GM21825 (cell line): ENCODE results near the gene DYNC1H1.
A peak's percentile ranks its signal among the peaks of the same experiment; 100 is the strongest.
"Not testable (repeated sequence)": the region's sequence is repeated elsewhere in the genome, so short reads cannot be mapped to it uniquely, and the experiment has no call there.

Source experiments
- ATAC-seq: cut with Tn5 transposase; IDR thresholded peaks from one replicate; pipeline ENCODE4 v1.9.1; 2021; ENCODE audit warnings: mild to moderate bottlenecking, moderate library complexity; ENCODE audit not compliant: unreplicated experiment

The DYNC1H1 gene

DNA sequence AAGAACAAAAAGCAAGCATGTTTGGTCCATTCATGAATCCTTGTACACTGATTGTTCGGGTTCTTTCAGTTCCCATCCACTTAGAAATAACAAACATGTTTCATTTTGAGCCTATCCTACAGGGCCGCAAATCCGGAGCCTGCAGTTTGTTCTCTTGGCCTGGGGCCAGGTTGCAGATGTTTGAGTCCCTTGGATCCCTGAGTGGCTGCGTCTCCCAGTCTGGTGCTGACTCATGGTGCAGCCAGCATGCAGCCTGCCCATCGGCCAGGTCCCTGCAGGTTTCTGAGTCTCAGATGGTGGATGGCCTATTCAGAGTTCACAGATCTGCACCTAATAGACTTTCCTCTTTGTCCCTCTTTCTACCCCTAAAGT, 1.9 kb upstream of the DYNC1H1 start:
- no peak for ATAC-seq

DNA sequence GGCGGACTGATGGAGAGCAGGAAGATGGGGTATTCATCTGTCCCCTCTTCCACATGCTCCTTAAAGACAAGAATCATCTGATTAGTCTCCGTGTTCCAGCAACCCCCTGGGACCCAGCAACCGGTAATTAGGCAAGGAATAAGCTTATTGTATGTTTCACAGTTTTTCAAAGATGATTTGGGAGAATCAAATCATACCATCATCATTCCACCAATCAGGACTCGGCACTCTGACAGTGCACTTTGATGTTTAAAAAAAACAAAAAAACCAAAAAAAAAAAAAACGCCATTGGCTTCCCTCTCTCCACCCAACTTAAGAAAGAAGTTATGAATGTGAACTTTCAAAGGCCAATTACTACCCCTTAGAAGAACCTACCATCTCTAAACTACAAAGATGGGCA, 1.3 kb upstream of the DYNC1H1 start:
- no peak for ATAC-seq

DNA sequence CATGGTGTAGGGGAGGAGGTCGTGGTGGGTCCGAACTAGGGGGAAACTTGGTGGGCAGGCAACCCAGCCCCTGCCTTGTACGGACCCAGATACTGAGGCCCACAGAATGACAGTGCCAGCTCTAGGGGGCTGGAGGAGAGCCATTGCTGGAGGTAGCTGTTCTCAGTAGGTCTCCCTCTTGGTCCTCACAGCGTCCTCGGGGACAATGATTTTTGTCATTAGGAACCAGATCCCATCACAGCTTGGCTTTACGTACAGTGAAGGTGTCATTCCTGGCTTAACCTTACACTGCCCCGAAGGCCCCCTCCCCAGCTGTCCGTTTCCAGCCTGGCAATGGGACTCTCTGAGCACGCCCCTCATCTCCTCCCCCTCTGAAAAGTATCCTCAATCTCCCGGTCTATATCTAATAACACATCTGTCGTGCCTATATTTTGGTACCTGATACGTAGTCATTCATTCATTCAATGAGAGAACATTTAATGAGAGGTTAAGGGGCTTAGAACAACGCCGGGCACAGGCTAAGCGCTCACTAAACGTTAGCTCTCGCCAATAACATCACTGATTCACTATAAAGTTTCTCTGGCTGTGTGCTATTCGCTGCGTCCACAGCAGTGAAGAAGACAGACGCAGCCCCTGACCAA, 597 bp upstream of the DYNC1H1 start:
- ATAC-seq: no peak

DNA sequence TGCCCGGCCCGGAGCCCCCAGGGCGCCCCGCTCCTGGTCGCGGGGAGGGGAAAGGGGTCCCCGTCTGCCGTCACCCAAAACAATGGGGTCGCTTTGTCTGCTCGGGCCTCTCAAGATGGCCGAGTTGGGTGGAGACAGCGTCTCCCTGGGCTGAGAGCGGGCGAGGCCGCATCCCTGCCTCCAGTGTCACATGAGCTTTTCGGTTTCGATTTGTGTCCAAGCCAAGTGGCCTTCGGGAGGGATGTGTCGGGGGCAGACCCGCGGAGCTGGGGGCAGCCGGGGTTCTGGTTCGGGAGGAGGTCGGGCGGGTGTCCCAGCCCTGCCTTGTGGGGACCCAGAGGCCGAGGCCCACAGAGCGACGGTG, 790 bp downstream of the DYNC1H1 start:
- peak; percentile 31 for ATAC-seq

DNA sequence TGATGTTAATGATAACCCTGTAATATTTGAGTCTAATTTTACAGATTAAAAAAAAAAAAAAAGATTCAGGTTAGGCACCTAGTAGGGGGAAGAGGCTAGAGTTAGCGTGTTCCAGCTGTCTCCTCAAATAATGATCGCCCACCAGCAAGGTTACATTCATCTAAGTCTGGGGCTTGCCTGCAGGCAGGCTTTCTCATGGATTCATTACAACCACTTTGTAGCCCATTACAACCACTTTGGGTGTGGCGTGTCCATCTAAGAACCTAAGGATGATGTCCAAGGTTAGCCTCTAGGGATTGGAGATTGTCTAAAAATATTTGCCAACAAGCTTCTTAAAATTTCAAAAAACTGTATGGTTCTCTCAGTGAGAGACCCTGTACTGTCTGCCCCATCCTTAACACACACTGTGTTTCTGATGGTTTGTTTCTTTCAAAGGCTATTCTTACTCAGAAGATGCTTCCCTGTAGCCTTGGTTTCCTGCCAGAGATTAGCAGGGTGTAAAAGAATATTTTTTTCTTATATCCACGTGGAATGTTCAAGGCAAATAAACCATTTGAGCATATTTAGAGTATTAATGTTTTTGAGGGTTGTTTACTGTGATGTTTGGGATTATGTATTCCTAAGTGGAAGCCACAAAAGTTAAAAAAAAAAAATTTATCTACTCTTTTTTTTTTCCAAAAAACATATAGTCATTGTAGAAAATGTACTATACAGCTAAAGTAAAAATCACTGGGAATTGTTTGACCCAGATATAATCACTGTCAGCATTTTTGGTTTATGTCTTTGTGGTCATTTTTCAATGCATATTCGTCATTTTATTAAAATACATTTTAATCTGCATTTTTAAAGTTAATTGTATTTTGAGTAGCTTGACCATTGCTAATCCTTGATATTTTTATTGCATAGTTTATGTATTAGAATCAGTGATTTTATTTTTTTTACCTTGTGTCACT, 1.7 kb downstream of the DYNC1H1 start:
- ATAC-seq: no peak

DNA sequence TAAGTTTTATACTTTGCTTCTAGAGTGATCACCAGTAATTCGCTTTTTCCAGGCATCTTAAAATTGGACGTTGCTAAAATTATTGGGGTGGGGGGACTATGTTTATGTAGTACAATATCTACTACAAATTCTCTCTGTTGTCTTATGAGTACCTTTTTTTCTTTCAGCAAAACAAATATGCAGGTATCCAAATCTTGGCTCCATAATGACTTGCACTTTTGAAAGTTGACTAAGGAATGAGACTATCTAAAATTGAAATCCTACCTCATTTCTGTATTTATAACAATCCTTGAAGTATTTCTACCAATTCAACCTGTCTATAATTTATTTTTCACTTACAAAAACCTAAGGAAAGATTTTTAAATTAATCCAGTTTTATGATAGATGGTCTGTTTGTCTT, 2.4 kb downstream of the DYNC1H1 start:
- ATAC-seq: no peak

DNA sequence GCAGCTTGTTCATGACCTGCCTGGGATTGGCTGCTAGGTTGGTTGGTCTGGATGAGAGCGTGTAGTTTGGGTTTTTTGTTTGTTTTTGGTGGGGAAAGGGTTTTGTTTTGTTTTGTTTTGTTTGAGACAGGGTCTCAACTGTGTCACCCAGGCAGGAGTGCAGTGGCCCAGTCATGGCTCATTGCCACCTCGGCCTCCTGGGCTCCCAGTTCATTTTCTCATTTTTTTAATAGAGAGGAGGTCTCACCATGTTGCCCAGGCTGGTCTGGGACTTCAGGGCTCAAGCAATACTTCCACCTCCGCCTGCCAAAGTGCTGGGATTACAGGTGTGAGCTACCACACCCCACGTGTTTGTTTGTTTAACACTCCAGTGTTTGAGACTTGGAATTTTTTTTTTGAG, 3.8 kb downstream of the DYNC1H1 start:
- no peak for ATAC-seq

DNA sequence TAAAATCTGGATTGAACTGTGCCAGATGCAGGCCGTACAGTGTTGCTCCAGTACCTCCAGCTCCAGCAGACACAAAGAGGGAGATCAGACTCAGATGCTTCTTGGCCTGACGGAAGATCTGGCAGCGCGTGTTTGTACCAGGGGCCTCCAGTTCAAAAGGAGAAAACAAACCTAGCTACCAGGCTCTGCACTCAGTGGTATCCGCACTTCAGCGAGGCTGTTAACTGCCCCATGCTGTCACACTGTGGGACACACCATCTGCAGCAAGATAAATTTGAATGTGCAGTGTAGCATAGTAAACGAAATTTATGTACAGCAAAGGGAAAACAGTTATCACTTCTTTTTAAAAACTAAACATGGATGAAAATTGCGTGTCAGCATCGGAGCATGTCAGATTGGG, 5.1 kb downstream of the DYNC1H1 start:
- ATAC-seq: no peak

DNA sequence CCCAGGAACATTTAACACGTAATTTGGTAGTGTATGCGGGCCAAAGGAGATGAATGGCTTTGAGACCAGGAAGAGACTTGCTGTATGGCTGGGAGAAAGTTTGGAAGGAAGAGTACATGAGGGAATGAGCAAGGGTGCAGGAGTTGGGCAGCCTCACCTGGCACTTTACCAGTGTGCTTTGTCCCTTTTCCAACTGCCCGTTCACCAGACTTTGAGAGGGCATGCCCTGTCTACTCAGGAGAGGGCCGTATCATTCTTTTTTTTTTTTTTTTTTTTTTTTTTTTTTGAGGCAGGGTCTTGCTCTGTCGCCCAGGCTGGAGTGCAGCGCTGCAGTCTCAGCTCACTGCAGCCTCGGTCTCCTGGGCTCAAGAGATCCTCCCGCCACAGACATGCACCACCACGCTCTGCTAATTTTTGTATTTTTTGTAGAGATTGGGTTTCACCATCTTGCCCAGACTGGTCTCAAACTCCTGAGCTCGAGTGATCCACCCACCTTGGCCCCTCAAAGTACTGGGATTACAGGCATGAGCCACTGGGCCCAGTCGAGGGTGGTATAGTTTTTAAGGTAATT, 6.5 kb downstream of the DYNC1H1 start:
- ATAC-seq: no peak

DNA sequence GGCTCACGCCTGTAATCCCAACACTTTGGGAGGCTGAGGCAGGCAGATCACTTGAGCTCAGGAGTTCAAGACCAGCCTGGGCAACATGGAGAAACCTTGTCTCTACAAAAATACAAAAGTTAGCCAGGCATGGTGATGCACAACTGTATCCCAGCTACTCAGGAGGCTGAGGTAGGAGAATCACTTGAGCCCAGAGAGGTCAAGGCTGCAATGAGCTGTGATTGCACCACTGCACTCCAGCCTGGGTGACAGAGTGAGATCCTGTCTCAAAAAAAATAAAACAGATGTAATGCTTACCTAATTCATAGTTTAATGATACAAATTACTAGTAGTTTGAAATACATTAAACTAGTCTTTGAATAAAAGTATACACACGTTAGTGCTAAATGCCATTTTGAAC, 7.1 kb downstream of the DYNC1H1 start:
- ATAC-seq: not testable (repeated sequence)

DNA sequence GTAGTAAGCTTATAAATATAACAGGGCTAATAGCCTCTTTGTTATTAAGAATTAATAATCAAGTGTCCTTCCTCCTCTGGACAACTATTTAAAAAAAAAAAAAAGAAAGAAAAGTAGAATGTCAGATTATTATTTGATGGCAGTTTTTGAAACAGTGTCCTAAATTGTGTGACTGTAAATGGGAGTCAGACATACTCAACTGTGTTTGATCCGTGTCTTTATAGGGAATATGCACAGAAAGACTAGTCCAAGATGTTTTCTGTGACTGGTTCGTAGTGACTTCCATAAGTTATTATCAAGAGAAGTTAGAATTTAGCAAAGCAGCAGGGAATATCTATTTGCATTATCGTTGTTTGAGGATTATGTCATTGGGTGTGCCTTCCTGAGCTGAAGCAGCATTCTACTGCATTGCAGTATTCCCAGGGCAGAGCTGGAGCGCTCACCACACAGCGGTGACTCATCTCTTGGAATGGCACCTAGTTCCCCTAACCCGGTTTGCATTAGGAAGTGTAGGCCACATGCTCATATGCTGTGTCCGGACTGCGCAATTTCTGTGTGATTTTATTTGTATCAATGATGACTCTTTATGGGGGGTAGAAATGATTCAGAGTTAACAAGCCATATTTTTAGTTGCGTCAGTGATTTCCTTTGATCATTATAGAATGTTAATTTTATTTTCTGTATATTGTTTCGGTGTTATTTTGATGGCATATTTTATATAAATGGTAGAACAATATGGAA, 7.9 kb downstream of the DYNC1H1 start:
- no peak for ATAC-seq

DNA sequence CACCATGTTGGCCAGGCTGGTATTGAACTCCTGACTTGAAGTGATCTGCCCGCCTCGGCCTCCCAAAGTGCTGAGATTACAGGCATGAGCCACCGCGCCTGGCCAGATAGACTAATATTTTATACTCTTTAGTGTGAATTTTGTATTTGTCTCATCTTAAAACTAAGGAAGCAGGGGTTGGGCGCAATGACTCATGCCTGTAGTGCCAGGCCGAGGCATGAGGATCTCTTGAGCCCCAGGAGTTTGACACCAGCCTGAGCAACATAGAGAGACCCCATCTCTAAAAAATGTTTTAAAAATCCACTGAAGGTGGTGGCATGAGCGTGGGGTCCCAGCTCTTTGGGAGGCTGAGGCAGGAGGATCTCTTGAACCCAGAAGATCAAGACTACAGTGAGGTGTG, 9.0 kb downstream of the DYNC1H1 start:
- ATAC-seq: no peak

DNA sequence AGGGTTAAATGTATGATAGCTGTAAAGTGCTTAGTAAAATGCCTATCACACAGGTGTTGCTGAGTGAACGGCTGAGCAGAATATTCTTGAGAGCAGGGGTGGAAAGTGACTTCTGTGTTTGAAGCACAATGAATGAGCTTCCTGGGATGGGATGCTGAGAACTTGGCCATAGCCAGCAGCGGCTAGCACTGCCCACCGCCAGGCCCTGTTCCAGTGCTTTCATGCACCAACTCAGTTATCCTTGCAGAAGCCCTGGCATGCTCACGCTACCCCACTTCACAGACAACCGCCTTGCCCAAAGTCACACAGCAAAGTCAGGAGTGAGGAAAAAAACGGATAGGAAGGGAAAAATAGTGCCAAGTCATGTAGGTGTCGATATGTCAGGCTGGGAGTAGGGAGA, 10.9 kb downstream of the DYNC1H1 start:
- ATAC-seq: no peak

DNA sequence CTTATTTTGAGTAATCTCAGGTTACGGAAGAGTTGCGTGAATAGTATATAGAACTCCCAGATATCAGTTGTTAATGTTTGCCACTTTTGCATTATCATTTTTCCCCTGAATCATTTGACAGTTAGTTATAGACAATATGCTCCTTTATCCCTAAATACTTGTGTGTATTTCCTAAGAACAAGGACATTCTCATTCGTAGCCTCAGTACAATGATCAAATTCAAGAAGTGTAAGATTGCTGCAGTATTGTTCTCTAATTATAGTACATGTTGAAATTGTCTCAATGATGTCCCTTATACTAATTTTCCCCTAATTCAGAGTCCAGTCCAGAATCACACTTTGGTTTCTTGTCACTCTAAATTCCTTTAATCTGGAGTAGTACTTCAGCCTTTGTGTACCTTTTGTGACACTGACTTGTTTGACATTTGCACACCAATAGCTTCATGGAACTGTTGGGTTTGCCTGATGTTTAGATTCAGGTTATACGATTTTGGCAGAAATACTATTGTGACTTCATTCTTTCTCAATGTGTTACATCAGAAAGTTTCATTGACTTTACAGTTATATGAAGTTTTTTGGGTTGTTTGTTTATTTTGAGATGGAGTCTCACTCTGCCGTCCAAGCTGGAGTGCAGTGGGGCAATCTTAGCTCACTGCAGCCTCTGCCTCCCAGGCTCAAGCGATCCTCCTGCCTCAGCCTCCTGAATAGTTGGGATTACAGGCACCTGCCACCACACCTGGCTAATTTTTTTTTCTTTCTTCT, 13.1 kb downstream of the DYNC1H1 start:
- no peak for ATAC-seq

DNA sequence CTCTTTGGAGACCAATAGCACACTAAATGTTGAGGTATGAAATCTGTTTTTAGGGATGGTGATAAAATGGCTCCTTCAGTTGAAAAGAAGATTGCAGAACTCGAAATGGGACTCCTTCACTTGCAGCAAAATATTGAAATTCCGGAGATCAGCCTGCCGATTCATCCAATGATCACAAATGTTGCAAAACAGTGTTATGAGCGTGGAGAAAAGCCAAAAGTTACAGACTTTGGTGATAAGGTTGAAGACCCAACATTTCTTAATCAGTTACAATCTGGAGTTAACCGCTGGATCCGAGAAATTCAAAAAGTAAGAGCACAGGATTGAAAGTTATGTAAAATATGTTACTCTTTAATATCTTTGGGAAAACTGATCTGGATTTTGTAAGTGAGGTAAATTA, 15.3 kb downstream of the DYNC1H1 start:
- ATAC-seq: no peak

DNA sequence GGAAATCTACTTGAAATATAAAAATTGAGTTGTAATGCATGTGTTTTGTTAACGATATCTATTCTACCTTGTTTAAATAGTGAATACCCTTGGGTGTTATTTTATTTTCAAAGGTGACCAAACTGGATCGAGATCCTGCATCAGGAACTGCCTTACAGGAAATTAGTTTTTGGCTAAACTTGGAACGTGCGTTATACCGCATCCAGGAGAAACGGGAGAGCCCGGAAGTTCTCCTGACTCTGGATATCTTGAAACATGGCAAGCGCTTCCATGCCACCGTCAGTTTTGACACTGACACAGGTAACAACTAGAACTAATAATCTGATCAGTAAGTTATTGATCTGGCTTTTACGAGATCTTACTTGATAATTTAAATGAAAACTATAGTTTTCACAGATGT, 15.9 kb downstream of the DYNC1H1 start:
- no peak for ATAC-seq

DNA sequence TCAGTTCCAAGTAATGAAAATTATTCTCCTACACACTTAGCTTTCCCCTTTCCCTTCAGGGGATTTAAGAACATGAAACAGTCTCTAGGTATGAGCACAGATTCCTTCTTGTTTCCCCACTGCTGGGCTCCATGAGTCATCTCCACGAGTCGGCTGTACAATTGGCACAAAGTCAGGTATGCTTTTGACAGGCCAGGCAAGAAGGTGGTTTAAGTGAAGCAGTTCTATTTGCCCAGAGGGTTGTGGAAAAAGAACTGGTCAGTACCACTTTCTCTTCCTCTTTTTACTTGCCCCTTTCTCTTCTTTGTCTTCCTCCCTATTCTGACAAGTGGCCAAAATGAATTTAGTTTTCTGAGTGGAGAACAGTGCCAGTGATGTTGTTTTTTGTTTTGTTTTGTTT, 16.3 kb downstream of the DYNC1H1 start:
- peak; percentile 91 for ATAC-seq

DNA sequence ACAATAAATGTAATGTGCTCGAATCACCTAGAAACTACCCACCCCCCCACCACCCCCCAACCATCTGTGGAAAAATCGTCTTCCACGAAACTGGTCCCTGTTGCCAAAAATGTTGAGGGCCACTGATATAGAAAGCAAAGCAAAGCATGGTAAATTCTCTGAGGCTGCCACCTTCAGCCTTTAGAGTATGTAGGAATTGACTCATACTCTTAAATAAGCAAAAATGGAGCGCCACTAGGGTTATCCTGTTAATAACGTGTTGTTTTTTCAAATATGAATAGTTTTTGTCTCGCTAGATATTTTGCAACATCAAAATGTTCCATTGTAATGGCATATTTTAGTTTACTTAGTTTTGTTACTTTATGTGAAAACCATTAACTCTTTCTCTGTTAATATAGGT, 18.2 kb downstream of the DYNC1H1 start:
- no peak for ATAC-seq

DNA sequence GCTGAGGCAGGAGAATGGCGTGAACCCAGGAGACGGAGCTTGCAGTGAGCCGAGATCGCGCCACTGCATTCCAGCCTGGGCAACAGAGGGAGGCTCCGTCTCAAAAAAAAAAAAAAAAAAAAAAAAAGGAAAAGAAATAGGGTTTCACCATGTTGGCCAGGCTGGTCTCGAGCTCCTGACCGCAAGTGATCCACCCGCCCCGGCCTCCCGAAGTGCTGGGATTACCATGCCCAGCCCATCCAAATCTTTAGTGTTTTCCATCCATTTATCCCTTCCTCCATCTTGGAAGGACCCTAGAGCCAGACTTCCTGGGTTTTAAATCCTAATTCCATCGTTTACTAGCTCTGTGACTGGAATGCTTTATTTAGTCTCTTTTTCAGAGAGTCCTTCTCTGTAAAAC, 20.5 kb downstream of the DYNC1H1 start:
- ATAC-seq: not testable (repeated sequence)

DNA sequence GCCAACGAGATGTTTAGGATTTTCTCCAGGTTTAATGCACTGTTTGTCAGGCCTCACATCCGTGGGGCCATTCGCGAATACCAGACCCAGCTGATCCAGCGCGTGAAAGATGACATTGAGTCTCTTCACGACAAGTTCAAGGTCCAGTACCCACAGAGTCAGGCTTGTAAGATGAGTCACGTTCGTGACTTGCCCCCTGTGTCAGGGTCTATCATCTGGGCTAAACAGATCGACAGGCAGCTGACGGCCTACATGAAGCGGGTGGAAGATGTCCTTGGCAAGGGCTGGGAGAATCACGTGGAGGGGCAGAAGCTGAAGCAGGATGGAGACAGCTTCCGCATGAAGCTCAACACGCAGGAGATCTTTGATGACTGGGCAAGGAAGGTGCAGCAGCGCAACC, 21.6 kb downstream of the DYNC1H1 start:
- ATAC-seq: no peak

DNA sequence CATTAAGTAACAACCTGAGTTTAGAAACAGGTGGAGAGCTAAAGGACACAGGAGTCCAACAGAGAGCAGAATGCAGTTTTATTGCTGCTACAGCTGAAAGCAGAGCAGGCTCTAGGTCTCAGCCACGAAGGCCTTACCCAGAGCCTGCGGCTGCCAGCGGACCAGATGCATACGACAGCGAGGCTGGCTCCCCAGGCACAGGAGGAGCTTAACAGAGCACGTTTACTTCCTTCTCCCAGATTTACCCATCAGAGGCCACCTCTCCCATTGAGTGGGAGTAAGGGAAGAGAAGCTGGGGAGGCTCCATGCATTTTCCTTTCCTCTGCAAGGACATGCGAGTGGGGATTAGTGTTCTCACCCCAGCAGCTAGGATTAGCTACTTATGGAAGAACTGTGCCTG, 22.6 kb downstream of the DYNC1H1 start:
- no peak for ATAC-seq
